BE2C (cell line): Measurements from ENCODE around the gene FAM124A.

Source experiments
- DNase-seq: peaks from one replicate; pipeline ENCODE4 v3.0.0-alpha.2; 2020
- H3K27me3 ChIP-seq: fragments of 250-450 bp; sonication (Bioruptor Pico); 2 replicates; pipeline ENCODE4 v1.5.1; 2020; ENCODE audit warnings: mild to moderate bottlenecking
- H3K36me3 ChIP-seq: fragments of 250-450 bp; sonication (Bioruptor Pico); 2 replicates; pipeline ENCODE4 v1.5.1; 2020; ENCODE audit warnings: mild to moderate bottlenecking
- H3K4me1 ChIP-seq: fragments of 250-450 bp; sonication (Bioruptor Pico); 2 replicates; pipeline ENCODE4 v1.5.1; 2020
- H3K4me3 ChIP-seq: 2 replicates; pipeline ENCODE4 v1.5.1; 2011; ENCODE audit warnings: low read depth, low read length
- H3K9me3 ChIP-seq: fragments of 250-450 bp; sonication (Bioruptor Pico); 2 replicates; pipeline ENCODE4 v1.5.1; 2020
- CTCF ChIP-seq: IDR thresholded peaks from 2 replicates; pipeline ENCODE4 v1.5.1; 2012; ENCODE audit warnings: mild to moderate bottlenecking, low read depth, low read length

FAM124A gene

GRCh38 chr13:51246025-51246417, 23.8 kb downstream of the FAM124A start:
- H3K4me3 ChIP-seq: peak overlapping the region; percentile 41
- H3K27me3 ChIP-seq: no peaks in the 10 kb centered on the region
- no peaks in the 10 kb centered on the region for H3K36me3 ChIP-seq
- peaks cover 37% of the 10 kb centered on the region for H3K4me1 ChIP-seq
- H3K9me3 ChIP-seq: no peaks in the 10 kb centered on the region
- no peak for TF ChIP-seq CTCF
- peak; percentile 83 for DNase-seq

GRCh38 chr13:51246418-51247277, 24.4 kb downstream of the FAM124A start:
- Histone ChIP-seq H3K4me3 (peak overlapping the region; percentile 41), H3K36me3 (no peaks in the 10 kb centered on the region), H3K9me3 (no peaks in the 10 kb centered on the region), H3K27me3 (no peaks in the 10 kb centered on the region), H3K4me1 (peaks cover 32% of the 10 kb centered on the region)
- TF ChIP-seq CTCF: no peak
- DNase-seq: peak; percentile 71

GRCh38 chr13:51249255-51249654, 27.1 kb downstream of the FAM124A start:
- no peak for DNase-seq
- no peak for TF ChIP-seq CTCF
- Histone ChIP-seq H3K4me1 (peaks cover 36% of the 10 kb centered on the region), H3K27me3 (no peaks in the 10 kb centered on the region), H3K36me3 (no peaks in the 10 kb centered on the region; the same call in 1 of the 2 replicates), H3K9me3 (no peaks in the 10 kb centered on the region), H3K4me3 (no peak overlapping the region)

GRCh38 chr13:51249770-51250741, 27.9 kb downstream of the FAM124A start:
- Histone ChIP-seq H3K27me3 (no peaks in the 10 kb centered on the region), H3K4me1 (peaks cover 31% of the 10 kb centered on the region), H3K36me3 (no peaks in the 10 kb centered on the region; the same call in 1 of the 2 replicates), H3K4me3 (no peak overlapping the region), H3K9me3 (no peaks in the 10 kb centered on the region)
- no peak for DNase-seq
- TF ChIP-seq CTCF: peak; percentile 76

GRCh38 chr13:51251480-51251879, 29.3 kb downstream of the FAM124A start:
- H3K27me3 ChIP-seq: no peaks in the 10 kb centered on the region
- no peaks in the 10 kb centered on the region; the same call in 1 of the 2 replicates for H3K36me3 ChIP-seq
- no peak for DNase-seq
- H3K4me1 ChIP-seq: peaks cover 24% of the 10 kb centered on the region
- H3K9me3 ChIP-seq: no peaks in the 10 kb centered on the region
- no peak for TF ChIP-seq CTCF
- H3K4me3 ChIP-seq: no peak overlapping the region
